ENCODE data around the gene GPATCH11.

Gene GPATCH11

GRCh38 chr2:37083873-37084794 lies at the start of gene GPATCH11, which contains the start of gene HEATR5B:
Gene GPATCH11, plus strand, starts transcription at chr2:37084518. Its CDS starts 3,864 bp downstream, at chr2:37088382.
Gene HEATR5B, minus strand, starts transcription at chr2:37084372. Its CDS starts 958 bp downstream, at chr2:37083414.
- DNase-seq (ENCODE audit: low read depth in 2 of 3, low spot score in 1 of 3): peak; percentile 82 to 91 (median 90)

- DNase-seq (ENCODE audit: low read depth in 2 of 3, low spot score in 1 of 3): no peak
These were observed 46.5 kb upstream of the GPATCH11 start for GRCh38 chr2:37037771-37038170.

- no peak for DNase-seq (ENCODE audit: low read depth in 2 of 3, low spot score in 1 of 3)
These were observed 44.7 kb upstream of the GPATCH11 start for GRCh38 chr2:37039580-37039979.

GRCh38 chr2:37052600-37053332 lies 31.6 kb upstream of the GPATCH11 start:
- no peak for DNase-seq (ENCODE audit: low read depth in 2 of 3, low spot score in 1 of 3)

GRCh38 chr2:37059841-37060240 lies 24.5 kb upstream of the GPATCH11 start:
- no peak for DNase-seq (ENCODE audit: low read depth in 2 of 3, low spot score in 1 of 3)

DNA sequence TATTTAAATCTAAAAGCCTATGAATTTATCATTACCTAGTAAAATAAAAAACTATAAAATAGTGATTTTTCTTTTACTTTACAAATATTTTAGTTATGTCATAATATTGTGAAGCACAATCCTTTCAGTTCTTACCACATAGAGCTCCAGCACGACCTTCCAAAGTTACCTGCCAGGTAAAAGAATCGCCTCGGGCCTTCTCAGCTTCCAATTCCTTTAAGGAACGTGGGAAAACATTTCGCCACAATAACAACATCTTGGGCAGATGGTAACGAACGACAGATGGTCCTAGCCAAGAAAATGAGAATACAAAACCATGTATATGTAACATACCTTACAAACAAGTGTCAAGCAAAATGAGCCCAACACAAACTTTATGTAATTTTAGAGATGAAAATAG lies 23.9 kb upstream of the GPATCH11 start:
- no peak for DNase-seq (ENCODE audit: low read depth in 2 of 3, low spot score in 1 of 3)

DNA sequence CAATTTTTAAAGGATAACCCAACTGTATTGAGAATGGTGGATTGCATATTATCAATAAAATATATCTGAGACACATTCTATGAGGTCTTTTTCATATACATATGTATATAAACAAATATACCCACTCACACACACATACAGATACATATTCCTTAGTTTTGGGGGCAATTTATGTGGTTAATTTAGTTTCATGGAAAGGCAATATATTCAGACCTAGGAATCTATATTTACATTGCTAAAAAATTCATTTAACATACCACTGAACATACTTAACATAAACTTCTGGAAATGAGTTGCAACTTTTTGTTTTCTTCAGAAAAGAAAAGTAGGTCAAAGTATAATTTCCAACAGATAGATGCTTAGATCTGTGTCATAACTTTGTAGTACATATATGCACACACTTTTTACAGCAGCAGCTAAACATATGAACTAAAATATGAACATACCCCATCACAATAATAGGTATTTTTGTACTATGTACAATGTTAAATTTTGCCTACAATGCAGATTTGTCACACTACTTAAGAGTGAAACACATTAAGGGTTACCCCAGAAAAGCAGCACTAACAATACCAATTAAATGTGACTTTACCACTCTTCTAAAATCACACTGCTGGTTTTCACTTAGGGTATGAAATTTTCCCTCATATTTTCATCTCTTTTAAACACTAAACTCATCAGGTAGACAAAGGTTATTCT lies 23.2 kb upstream of the GPATCH11 start:
- DNase-seq (ENCODE audit: low read depth in 2 of 3, low spot score in 1 of 3): no peak

- no peak for DNase-seq (ENCODE audit: low read depth in 2 of 3, low spot score in 1 of 3)
These were observed 22.5 kb upstream of the GPATCH11 start for GRCh38 chr2:37061776-37062175.

GRCh38 chr2:37068686-37069085 lies 15.6 kb upstream of the GPATCH11 start:
- DNase-seq (ENCODE audit: low read depth in 2 of 3, low spot score in 1 of 3): no peak

DNA sequence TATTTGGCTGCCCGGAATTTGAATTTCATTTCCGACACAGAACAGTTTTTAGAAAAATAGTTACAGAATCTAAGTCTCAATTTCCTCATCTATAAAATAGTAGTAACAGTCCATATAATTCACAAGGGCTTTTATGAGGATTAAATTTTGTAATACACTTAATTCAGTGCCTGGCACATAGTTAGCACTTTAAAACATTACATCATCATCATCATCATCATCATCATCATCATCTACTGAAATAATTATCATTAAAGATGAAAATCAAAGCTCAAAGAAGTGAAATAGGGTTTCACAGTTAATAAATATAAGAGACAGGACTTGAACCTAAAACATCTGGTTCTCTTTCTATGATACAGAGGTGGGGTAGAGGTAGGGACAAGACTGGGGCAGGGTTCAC lies 13.4 kb upstream of the GPATCH11 start:
- DNase-seq (ENCODE audit: low read depth in 2 of 3, low spot score in 1 of 3): no peak

- DNase-seq (ENCODE audit: low read depth in 2 of 3, low spot score in 1 of 3): no peak
These were observed 4.1 kb upstream of the GPATCH11 start for GRCh38 chr2:37080266-37080665.

DNA sequence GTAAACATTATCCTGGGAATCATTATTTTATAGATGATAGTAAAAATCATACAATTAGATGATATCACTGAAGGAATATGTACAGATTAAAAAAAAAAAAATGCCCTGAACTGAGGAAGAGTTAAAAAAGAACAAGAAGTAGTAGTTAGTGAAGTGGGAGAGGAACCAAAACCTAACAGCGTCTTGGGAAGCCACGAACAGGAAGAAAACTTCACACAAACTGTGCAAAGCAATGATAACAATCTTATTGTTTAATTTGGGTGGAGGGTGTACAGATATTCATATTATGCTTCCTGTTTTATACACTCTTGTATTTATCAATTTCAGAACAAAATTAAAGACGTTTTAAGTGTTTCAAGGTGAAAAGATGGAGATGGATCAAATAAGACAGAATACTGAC lies 3.6 kb upstream of the GPATCH11 start:
- DNase-seq (ENCODE audit: low read depth in 2 of 3, low spot score in 1 of 3): no peak

GRCh38 chr2:37084797-37085196 lies 479 bp downstream of the GPATCH11 start:
- DNase-seq (ENCODE audit: low read depth in 2 of 3, low spot score in 1 of 3): no peak

DNA sequence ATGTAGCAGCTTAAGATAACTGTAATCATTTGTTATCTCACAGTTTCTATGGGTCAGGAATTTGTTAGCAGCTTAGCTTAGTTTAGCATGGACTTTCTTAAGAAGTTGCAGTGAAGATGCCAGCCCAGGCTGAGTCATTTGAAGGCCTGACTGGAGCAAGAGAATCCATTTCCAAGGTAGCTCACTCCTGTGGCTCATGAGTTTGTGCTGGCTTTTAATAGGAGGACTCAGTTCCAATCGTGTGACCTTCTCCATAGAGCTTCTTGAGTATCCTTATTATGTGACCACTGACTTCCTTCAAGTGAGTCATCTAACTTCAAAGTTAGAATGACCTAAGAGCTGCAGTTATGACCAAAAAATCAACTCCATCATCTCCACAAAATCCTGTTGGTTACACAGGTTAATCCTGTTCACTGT lies 1.4 kb downstream of the GPATCH11 start:
- DNase-seq (ENCODE audit: low read depth in 2 of 3, low spot score in 1 of 3): no peak

GRCh38 chr2:37090019-37090477 lies 5.7 kb downstream of the GPATCH11 start:
- DNase-seq (ENCODE audit: low read depth in 2 of 3, low spot score in 1 of 3): no peak

GRCh38 chr2:37091873-37092272 lies 7.6 kb downstream of the GPATCH11 start:
- DNase-seq (ENCODE audit: low read depth in 2 of 3, low spot score in 1 of 3): no peak

DNA sequence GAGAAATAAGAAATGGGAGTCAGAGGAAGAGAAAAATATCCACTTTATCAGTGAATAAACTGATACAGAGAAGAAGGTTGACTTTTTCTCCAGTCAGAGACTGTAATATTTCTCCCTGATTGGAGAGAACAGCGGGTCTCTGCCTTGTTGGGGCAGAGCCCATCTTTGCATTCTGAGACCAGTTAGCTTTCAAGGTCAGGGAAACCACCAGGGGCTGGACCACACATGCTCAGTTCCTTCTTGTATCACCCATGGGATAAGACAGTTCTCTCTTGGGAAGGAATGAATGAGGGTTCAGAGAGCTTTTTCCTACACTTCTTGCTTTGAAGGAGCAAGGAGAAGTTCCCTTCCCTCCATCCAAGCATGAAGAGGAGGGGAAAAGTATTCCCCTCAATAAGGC lies 12.2 kb downstream of the GPATCH11 start:
- no peak for DNase-seq (ENCODE audit: low read depth in 2 of 3, low spot score in 1 of 3)

- DNase-seq (ENCODE audit: low read depth in 2 of 3, low spot score in 1 of 3): no peak
These were observed 14.2 kb downstream of the GPATCH11 start for GRCh38 chr2:37098416-37099118.

- no peak for DNase-seq (ENCODE audit: low read depth in 2 of 3, low spot score in 1 of 3)
These were observed 15.7 kb downstream of the GPATCH11 start for GRCh38 chr2:37100054-37100453.

DNA sequence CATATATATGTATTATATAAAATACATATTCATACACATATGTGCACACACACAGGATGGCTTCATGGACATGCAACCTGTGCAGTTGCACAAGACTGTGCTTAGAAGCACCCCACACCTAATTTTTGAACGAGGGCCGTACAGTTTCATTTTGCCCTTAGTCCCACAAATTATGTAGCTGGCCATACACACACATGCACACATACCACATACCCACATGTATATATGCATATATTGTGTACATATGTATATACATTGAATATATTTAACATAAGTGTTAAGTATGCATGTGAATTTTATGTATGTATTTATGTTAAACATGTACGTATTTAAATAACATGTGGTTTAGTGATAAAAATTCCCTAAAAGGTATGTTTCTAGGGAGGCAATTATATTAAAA lies 18.3 kb downstream of the GPATCH11 start:
- DNase-seq (ENCODE audit: low read depth in 2 of 3, low spot score in 1 of 3): no peak

GRCh38 chr2:37104178-37104577 lies 19.9 kb downstream of the GPATCH11 start:
- no peak for DNase-seq (ENCODE audit: low read depth in 2 of 3, low spot score in 1 of 3)

Measured in stimulated activated CD4-positive, alpha-beta T cell treated with anti-CD3 and anti-CD28 coated beads, Interleukin-12 subunit alpha, Interleukin-12 subunit beta, amount 100 ng/mL, for 48 hours (primary cell).